Lung (tissue), 12 donors: Measurements from ENCODE around the gene MYO5B. TPM values are rescaled to one million over a fixed set of nuclear protein-coding genes. Genes with fewer than 3 reads are reported as not detected.

Experiments used
- ATAC-seq: fragments of 200-7000 bp; cut with Tn5 transposase; one replicate; pipeline ENCODE4 v1.9.1; 2020; ENCODE audit warnings: moderate number of reproducible peaks; ENCODE audit not compliant: insufficient read depth, low FRiP score
- DNase-seq, 3 donors: peaks; one replicate each; pipeline ENCODE4 v3.0.0-alpha.2; 2013 to 2017
- H3K27ac ChIP-seq, 2 donors: one replicate each; pipeline ENCODE4 v1.5.1; 2013; ENCODE audit warnings: mild to moderate bottlenecking in 2 of 2, moderate library complexity in 2 of 2, control low read depth in 1 of 2, inconsistent platforms in 1 of 2, low read depth in 1 of 2, low read length in 1 of 2
- H3K27me3 ChIP-seq, 3 donors: one replicate each; pipeline ENCODE4 v1.5.1; 2013; ENCODE audit warnings: low read length in 2 of 3; ENCODE audit not compliant: control insufficient read depth in 3 of 3, insufficient read depth in 3 of 3
- H3K36me3 ChIP-seq, 4 donors: one replicate each; pipeline ENCODE4 v1.5.1; 2013; ENCODE audit warnings: low read length in 4 of 4, mild to moderate bottlenecking in 1 of 4, moderate library complexity in 1 of 4; ENCODE audit not compliant: control insufficient read depth in 4 of 4, insufficient read depth in 4 of 4
- H3K4me1 ChIP-seq, 5 donors: one replicate each; pipeline ENCODE4 v1.5.1; 2013; ENCODE audit warnings: low read length in 5 of 5, mild to moderate bottlenecking in 2 of 5, moderate library complexity in 1 of 5; ENCODE audit not compliant: control insufficient read depth in 5 of 5, insufficient read depth in 5 of 5
- H3K4me3 ChIP-seq: one replicate; pipeline ENCODE4 v1.5.1; 2013; ENCODE audit warnings: mild to moderate bottlenecking, control low read depth, moderate library complexity
- H3K9ac ChIP-seq, 2 donors: one replicate each; pipeline ENCODE4 v1.5.1; 2013; ENCODE audit warnings: low read length in 2 of 2, control low read depth in 1 of 2; ENCODE audit not compliant: insufficient read depth in 1 of 2
- H3K9me3 ChIP-seq, 4 donors: one replicate each; pipeline ENCODE4 v1.5.1; 2013; ENCODE audit warnings: low read length in 3 of 4, mild to moderate bottlenecking in 1 of 4, moderate library complexity in 1 of 4; ENCODE audit not compliant: control insufficient read depth in 4 of 4, insufficient read depth in 3 of 4
- CTCF ChIP-seq: IDR thresholded peaks from 2 replicates; pipeline ENCODE4 v1.5.1; 2012; ENCODE audit warnings: mild to moderate bottlenecking; ENCODE audit errors: control extremely low read depth, extremely low read depth
- WGBS, 2 donors: extraction: QIAGEN DNeasy Blood & Tissue Kit; methylation state at CpG; one replicate each; pipeline ENCODE4 v1.1.7; 2013; 5-methylcytosine and 5-hydroxymethylcytosine counted together
- polyA plus RNA-seq, 2 donors: library from polyadenylated mRNA; stranded (reverse); fragments of 200-250 nt; gene quantifications; one replicate each; pipeline ENCODE4 v1.2.1, GENCODE V29; 2013
- total RNA-seq, 2 donors: library from RNA; depleted of rRNA in 1 of 2; stranded (reverse); fragments of >200 nt in 1 of 2; gene quantifications; one replicate each; pipeline ENCODE4 v1.2.1, GENCODE V29; 2014 to 2021
- donor health status: control.
- donor health status: control.
- donor health status: Bipolar disorder and iron deficiency.
- donor health status: healthy.
- donor health status: DM: yes; HTN: yes; CAD: no.

The MYO5B gene
- total and polyA plus RNA-seq, 4 donors: 9.7 to 25.6 (median 19.7) TPM

- no peak overlapping the region for H3K4me3 ChIP-seq
- no peak overlapping the region for H3K9ac ChIP-seq
- DNase-seq (no peak), ATAC-seq (no peak)
- H3K4me1 ChIP-seq: peaks cover 0 to 13% (median 0%) of the 10 kb centered on the region in 5 donors
- 84 to 86% methylated on average over 10 of the region's 10 CpGs for WGBS, 2 donors
- no peaks in the 10 kb centered on the region for H3K27me3 ChIP-seq
- H3K27ac ChIP-seq: no peak overlapping the region
- no peaks in the 10 kb centered on the region for H3K36me3 ChIP-seq
- H3K9me3 ChIP-seq: peaks cover 0 to 2% (median 0%) of the 10 kb centered on the region in 4 donors
- TF ChIP-seq CTCF: no peak
Observed at GRCh38 chr18:50159654-50160046, 35.3 kb downstream of the MYO5B start.

DNA sequence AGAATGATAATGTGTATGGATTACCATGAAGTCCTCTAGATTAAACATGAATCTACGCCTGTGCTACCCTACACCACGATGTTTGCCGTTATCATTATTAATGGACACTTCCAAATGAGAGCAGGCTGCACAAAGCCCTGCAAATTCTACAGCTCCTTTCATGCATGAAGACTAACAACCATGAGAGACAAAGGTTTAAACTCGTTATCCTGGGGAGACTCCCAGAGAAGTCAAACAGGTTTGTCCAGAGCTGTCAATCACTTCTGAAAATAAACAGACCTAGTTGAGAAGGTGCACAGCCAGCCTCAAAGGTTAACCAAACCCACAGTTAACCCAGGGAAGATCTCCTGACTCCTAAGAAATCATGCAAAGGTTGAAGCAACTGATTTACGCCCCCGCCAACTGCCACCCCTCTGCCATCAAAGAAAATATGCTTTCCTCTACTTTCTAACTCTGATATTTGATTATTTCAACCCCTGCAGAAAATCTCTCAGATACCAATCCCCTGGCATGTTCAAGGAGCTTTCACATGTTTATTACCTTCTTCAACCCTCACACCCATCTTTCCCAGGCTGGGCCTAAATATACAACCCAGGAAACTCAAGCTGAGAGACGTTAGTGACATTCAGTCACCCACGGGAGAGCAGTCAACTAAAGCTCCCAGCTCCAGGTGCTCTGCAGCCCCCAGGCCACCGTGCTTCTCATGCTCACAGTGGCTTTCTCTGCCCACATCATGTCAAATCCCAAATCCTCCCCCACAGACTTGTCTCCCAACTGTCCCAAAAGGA lies 35.9 kb downstream of the MYO5B start:
- no peak for ATAC-seq

GRCh38 chr18:50155406-50155805 lies 39.5 kb downstream of the MYO5B start:
- no peak for TF ChIP-seq CTCF
- Histone ChIP-seq H3K27me3 (no peaks in the 10 kb centered on the region), H3K36me3 (no peaks in the 10 kb centered on the region), H3K9ac (no peak overlapping the region), H3K4me3 (no peak overlapping the region), H3K27ac (no peak overlapping the region), H3K9me3 (peaks cover 0 to 2% (median 0%) of the 10 kb centered on the region in 4 donors), H3K4me1 (peaks cover 0 to 9% (median 0%) of the 10 kb centered on the region in 5 donors)
- WGBS, 2 donors: 85 to 94% methylated on average over 2 of the region's 2 CpGs
- ATAC-seq (no peak), DNase-seq (no peak)

More for the DNA sequence above, 35.9 kb downstream of the MYO5B start:
- Histone ChIP-seq H3K4me1 (peaks cover 0 to 13% (median 0%) of the 10 kb centered on the region in 5 donors), H3K9me3 (peaks cover 0 to 2% (median 0%) of the 10 kb centered on the region in 4 donors), H3K27me3 (no peaks in the 10 kb centered on the region), H3K4me3 (no peak overlapping the region), H3K36me3 (no peaks in the 10 kb centered on the region), H3K9ac (no peak overlapping the region), H3K27ac (no peak overlapping the region)
- peak in 2 of 3 donors; percentile 42 to 71 for DNase-seq
- TF ChIP-seq CTCF: no peak
- WGBS, 2 donors: 58 to 71% methylated on average over 9 of the region's 9 CpGs
